Activated naive CD4-positive, alpha-beta T cell treated with anti-CD3 and anti-CD28 coated beads, Interleukin-2, amount 50 U/mL, for 24 hours (primary cell): ENCODE results near the gene MRPL21.

Experiments
- H3K27ac Mint-ChIP-seq: one replicate; pipeline ENCODE4 v1.8.0; 2021; ENCODE audit warnings: mild to moderate bottlenecking, mixed read lengths
- H3K27me3 Mint-ChIP-seq: one replicate; pipeline ENCODE4 v1.8.0; 2021; ENCODE audit warnings: mixed read lengths
- H3K36me3 Mint-ChIP-seq: one replicate; pipeline ENCODE4 v1.8.0; 2021; ENCODE audit warnings: mixed read lengths
- H3K4me1 Mint-ChIP-seq: one replicate; pipeline ENCODE4 v1.8.0; 2021; ENCODE audit warnings: mixed read lengths
- H3K4me3 Mint-ChIP-seq: one replicate; pipeline ENCODE4 v1.8.0; 2021; ENCODE audit warnings: mild to moderate bottlenecking, mixed read lengths
- H3K9me3 Mint-ChIP-seq: one replicate; pipeline ENCODE4 v1.8.0; 2021; ENCODE audit warnings: mixed read lengths

MRPL21 gene

GRCh38 chr11:68928136-68928880 lies 24.7 kb upstream of the MRPL21 start:
- Mint-ChIP-seq H3K9me3 (peaks cover 7% of the 10 kb centered on the region), H3K27me3 (no peaks in the 10 kb centered on the region), H3K36me3 (peaks cover 42% of the 10 kb centered on the region), H3K4me3 (no peak overlapping the region), H3K4me1 (no peaks in the 10 kb centered on the region), H3K27ac (no peak overlapping the region)

GRCh38 chr11:68927280-68928135 lies 23.9 kb upstream of the MRPL21 start:
- no peaks in the 10 kb centered on the region for H3K4me1 Mint-ChIP-seq
- no peak overlapping the region for H3K27ac Mint-ChIP-seq
- H3K36me3 Mint-ChIP-seq = peaks cover 45% of the 10 kb centered on the region
- no peak overlapping the region for H3K4me3 Mint-ChIP-seq
- H3K9me3 Mint-ChIP-seq = peaks cover 7% of the 10 kb centered on the region
- H3K27me3 Mint-ChIP-seq = no peaks in the 10 kb centered on the region

- peaks cover 7% of the 10 kb centered on the region for H3K9me3 Mint-ChIP-seq
- H3K4me1 Mint-ChIP-seq = no peaks in the 10 kb centered on the region
- H3K4me3 Mint-ChIP-seq = peak overlapping the region; percentile 26
- H3K36me3 Mint-ChIP-seq = peaks cover 51% of the 10 kb centered on the region
- H3K27me3 Mint-ChIP-seq = no peaks in the 10 kb centered on the region
- H3K27ac Mint-ChIP-seq = no peak overlapping the region
These were observed 22.0 kb upstream of the MRPL21 start for GRCh38 chr11:68925611-68926010.

- Mint-ChIP-seq H3K4me3 (no peak overlapping the region), H3K9me3 (peaks cover 7% of the 10 kb centered on the region), H3K27ac (no peak overlapping the region), H3K27me3 (no peaks in the 10 kb centered on the region), H3K4me1 (no peaks in the 10 kb centered on the region), H3K36me3 (peaks cover 48% of the 10 kb centered on the region)
These were observed 20.7 kb upstream of the MRPL21 start for GRCh38 chr11:68924073-68924925.

- H3K4me3 Mint-ChIP-seq = no peak overlapping the region
- H3K36me3 Mint-ChIP-seq = peaks cover 49% of the 10 kb centered on the region
- peaks cover 7% of the 10 kb centered on the region for H3K9me3 Mint-ChIP-seq
- no peaks in the 10 kb centered on the region for H3K4me1 Mint-ChIP-seq
- no peaks in the 10 kb centered on the region for H3K27me3 Mint-ChIP-seq
- H3K27ac Mint-ChIP-seq = no peak overlapping the region
These were observed 20.0 kb upstream of the MRPL21 start for GRCh38 chr11:68923614-68924013.

GRCh38 chr11:68916439-68916838 lies 12.8 kb upstream of the MRPL21 start:
- H3K4me3 Mint-ChIP-seq = no peak overlapping the region
- no peaks in the 10 kb centered on the region for H3K4me1 Mint-ChIP-seq
- H3K9me3 Mint-ChIP-seq = no peaks in the 10 kb centered on the region
- H3K27ac Mint-ChIP-seq = no peak overlapping the region
- H3K36me3 Mint-ChIP-seq = peaks cover 12% of the 10 kb centered on the region
- H3K27me3 Mint-ChIP-seq = no peaks in the 10 kb centered on the region

- Mint-ChIP-seq H3K4me3 (no peak overlapping the region), H3K36me3 (peaks cover 10% of the 10 kb centered on the region)
These were observed 11.1 kb upstream of the MRPL21 start for GRCh38 chr11:68914761-68915160.

GRCh38 chr11:68913188-68913587 lies 9.6 kb upstream of the MRPL21 start:
- H3K9me3 Mint-ChIP-seq = no peaks in the 10 kb centered on the region
- H3K36me3 Mint-ChIP-seq = peaks cover 6% of the 10 kb centered on the region
- H3K4me1 Mint-ChIP-seq = no peaks in the 10 kb centered on the region
- H3K27ac Mint-ChIP-seq = no peak overlapping the region
- no peak overlapping the region for H3K4me3 Mint-ChIP-seq
- H3K27me3 Mint-ChIP-seq = no peaks in the 10 kb centered on the region

More at GRCh38 chr11:68914761-68915160, 11.1 kb upstream of the MRPL21 start:
- H3K27me3 Mint-ChIP-seq = no peaks in the 10 kb centered on the region
- no peaks in the 10 kb centered on the region for H3K4me1 Mint-ChIP-seq
- H3K27ac Mint-ChIP-seq = no peak overlapping the region
- H3K9me3 Mint-ChIP-seq = no peaks in the 10 kb centered on the region

GRCh38 chr11:68912254-68912653 lies 8.6 kb upstream of the MRPL21 start:
- Mint-ChIP-seq H3K4me3 (no peak overlapping the region), H3K27ac (no peak overlapping the region), H3K9me3 (no peaks in the 10 kb centered on the region), H3K36me3 (peaks cover 8% of the 10 kb centered on the region), H3K4me1 (no peaks in the 10 kb centered on the region), H3K27me3 (no peaks in the 10 kb centered on the region)

- Mint-ChIP-seq H3K27ac (no peak overlapping the region), H3K27me3 (no peaks in the 10 kb centered on the region), H3K4me1 (no peaks in the 10 kb centered on the region), H3K4me3 (no peak overlapping the region), H3K9me3 (no peaks in the 10 kb centered on the region), H3K36me3 (peaks cover 9% of the 10 kb centered on the region)
These were observed 8.1 kb upstream of the MRPL21 start for GRCh38 chr11:68911731-68912130.

GRCh38 chr11:68910965-68911364 lies 7.3 kb upstream of the MRPL21 start:
- Mint-ChIP-seq H3K9me3 (no peaks in the 10 kb centered on the region), H3K27me3 (no peaks in the 10 kb centered on the region), H3K36me3 (peaks cover 5% of the 10 kb centered on the region), H3K27ac (no peak overlapping the region), H3K4me3 (no peak overlapping the region), H3K4me1 (peaks cover 3% of the 10 kb centered on the region)

- no peaks in the 10 kb centered on the region for H3K27me3 Mint-ChIP-seq
- H3K9me3 Mint-ChIP-seq = no peaks in the 10 kb centered on the region
- H3K27ac Mint-ChIP-seq = no peak overlapping the region
- H3K4me3 Mint-ChIP-seq = no peak overlapping the region
- H3K4me1 Mint-ChIP-seq = peaks cover 19% of the 10 kb centered on the region
- H3K36me3 Mint-ChIP-seq = peaks cover 5% of the 10 kb centered on the region
These were observed 4.6 kb upstream of the MRPL21 start for GRCh38 chr11:68908273-68908672.

- Mint-ChIP-seq H3K27me3 (no peaks in the 10 kb centered on the region), H3K27ac (no peak overlapping the region), H3K4me1 (peaks cover 38% of the 10 kb centered on the region), H3K9me3 (no peaks in the 10 kb centered on the region), H3K4me3 (peak overlapping the region; percentile 95), H3K36me3 (peaks cover 6% of the 10 kb centered on the region)
These were observed 2.1 kb upstream of the MRPL21 start for GRCh38 chr11:68905421-68906360.

GRCh38 chr11:68904248-68904847 lies 716 bp upstream of the MRPL21 start:
- Mint-ChIP-seq H3K27ac (peak overlapping the region; percentile 88), H3K36me3 (peaks cover 8% of the 10 kb centered on the region), H3K4me1 (peaks cover 38% of the 10 kb centered on the region)

More at GRCh38 chr11:68904248-68904847, 716 bp upstream of the MRPL21 start:
- H3K4me3 Mint-ChIP-seq = peak overlapping the region; percentile 95
- H3K27me3 Mint-ChIP-seq = no peaks in the 10 kb centered on the region
- H3K9me3 Mint-ChIP-seq = no peaks in the 10 kb centered on the region
